Esophagus (tissue), 2 donors: Measurements from ENCODE around the gene SLC22A15. TPM values are rescaled to one million over a fixed set of nuclear protein-coding genes. Genes with fewer than 3 reads are reported as not detected.
"Not testable (repeated sequence)": the region's sequence is repeated elsewhere in the genome, so short reads cannot be mapped to it uniquely, and the experiment has no call there.

Experiments
- H3K27ac ChIP-seq, 2 donors: one replicate each; pipeline ENCODE4 v1.5.1; 2013; ENCODE audit warnings: low read depth in 2 of 2, mild to moderate bottlenecking in 2 of 2, inconsistent platforms in 1 of 2, low read length in 1 of 2, moderate library complexity in 1 of 2
- H3K27me3 ChIP-seq, 2 donors: one replicate each; pipeline ENCODE4 v1.6.1; 2013; ENCODE audit warnings: low read length in 2 of 2, control low read depth in 1 of 2, mild to moderate bottlenecking in 1 of 2; ENCODE audit not compliant: insufficient read depth in 2 of 2, control insufficient read depth in 1 of 2
- H3K36me3 ChIP-seq, 2 donors: one replicate each; pipeline ENCODE4 v1.6.1; 2013; ENCODE audit warnings: low read length in 1 of 2; ENCODE audit not compliant: control insufficient read depth in 2 of 2, insufficient read depth in 2 of 2
- H3K4me1 ChIP-seq, 2 donors: one replicate each; pipeline ENCODE4 v1.6.1; 2013; ENCODE audit warnings: low read length in 1 of 2; ENCODE audit not compliant: control insufficient read depth in 2 of 2, insufficient read depth in 2 of 2
- H3K4me3 ChIP-seq, 2 donors: one replicate each; pipeline ENCODE4 v1.5.1; 2013; ENCODE audit warnings: low read length in 2 of 2, mild to moderate bottlenecking in 2 of 2, low read depth in 1 of 2, moderate library complexity in 1 of 2
- H3K9me3 ChIP-seq, 2 donors: one replicate each; pipeline ENCODE4 v1.6.1; 2013; ENCODE audit warnings: mild to moderate bottlenecking in 2 of 2, low read depth in 1 of 2, low read length in 1 of 2, moderate library complexity in 1 of 2; ENCODE audit not compliant: control insufficient read depth in 2 of 2, insufficient read depth in 1 of 2
- WGBS, 2 donors: extraction: QIAGEN DNeasy Blood & Tissue Kit; methylation state at CpG; one replicate each; pipeline ENCODE4 v1.1.7; 2013; 5-methylcytosine and 5-hydroxymethylcytosine counted together
- polyA plus RNA-seq, 2 donors: library from polyadenylated mRNA; stranded (reverse); fragments of 200-250 nt; gene quantifications; one replicate each; pipeline ENCODE4 v1.2.3, GENCODE V29; 2013
- donor health status: healthy with polysubstance abuse.
- donor health status: Bipolar disorder and iron deficiency.

Gene SLC22A15
- polyA plus RNA-seq, 2 donors: 3.1 to 5.1 TPM

- H3K4me1 ChIP-seq, H3K4me3 ChIP-seq, H3K9me3 ChIP-seq, H3K36me3 ChIP-seq, H3K27me3 ChIP-seq, H3K27ac ChIP-seq: not testable (repeated sequence)
- WGBS, 2 donors: 96 to 97% methylated on average over 16 of the region's 16 CpGs
Measured at GRCh38 chr1:116051896-116052295, 75.6 kb downstream of the SLC22A15 start.

GRCh38 chr1:116062201-116062600 lies 85.9 kb downstream of the SLC22A15 start:
- H3K27ac ChIP-seq: no peak overlapping the region
- H3K9me3 ChIP-seq: no peaks in the 10 kb centered on the region
- H3K4me3 ChIP-seq: no peak overlapping the region
- no peaks in the 10 kb centered on the region for H3K4me1 ChIP-seq
- no peaks in the 10 kb centered on the region for H3K27me3 ChIP-seq
- WGBS, 2 donors: 90 to 92% methylated on average over 1 of the region's 1 CpG
- H3K36me3 ChIP-seq: no peaks in the 10 kb centered on the region

GRCh38 chr1:116064616-116065015 lies 88.3 kb downstream of the SLC22A15 start:
- 82 to 94% methylated on average over 2 of the region's 2 CpGs for WGBS, 2 donors
- Histone ChIP-seq H3K27me3 (no peaks in the 10 kb centered on the region), H3K9me3 (no peaks in the 10 kb centered on the region), H3K4me3 (no peak overlapping the region), H3K4me1 (no peaks in the 10 kb centered on the region), H3K36me3 (peaks cover 0 to 2% of the 10 kb centered on the region in 2 donors), H3K27ac (no peak overlapping the region)

- H3K4me1 ChIP-seq: no peaks in the 10 kb centered on the region
- peak overlapping the region; percentile 18 to 25 for H3K27ac ChIP-seq
- H3K9me3 ChIP-seq: no peaks in the 10 kb centered on the region
- H3K36me3 ChIP-seq: peaks cover 0 to 2% of the 10 kb centered on the region in 2 donors
- 66 to 71% methylated on average over 2 of the region's 2 CpGs for WGBS, 2 donors
- H3K27me3 ChIP-seq: no peaks in the 10 kb centered on the region
- no peak overlapping the region for H3K4me3 ChIP-seq
Measured at GRCh38 chr1:116066868-116067565, 90.7 kb downstream of the SLC22A15 start.

GRCh38 chr1:116067566-116067890 lies 91.2 kb downstream of the SLC22A15 start:
- peak overlapping the region in 1 of 2 donors; percentile 18 for H3K27ac ChIP-seq
- 61 to 66% methylated on average over 2 of the region's 2 CpGs for WGBS, 2 donors

GRCh38 chr1:116075575-116075974 lies 99.3 kb downstream of the SLC22A15 start:
- no peaks in the 10 kb centered on the region for H3K9me3 ChIP-seq
- WGBS, 2 donors: 0% methylated on average over 1 of the region's 1 CpG
- H3K4me1 ChIP-seq: no peaks in the 10 kb centered on the region
- no peaks in the 10 kb centered on the region for H3K27me3 ChIP-seq
- H3K4me3 ChIP-seq: no peak overlapping the region
- no peaks in the 10 kb centered on the region for H3K36me3 ChIP-seq
- no peak overlapping the region for H3K27ac ChIP-seq

More at GRCh38 chr1:116067566-116067890, 91.2 kb downstream of the SLC22A15 start:
- Histone ChIP-seq H3K4me3 (no peak overlapping the region), H3K27me3 (no peaks in the 10 kb centered on the region), H3K36me3 (peaks cover 0 to 2% of the 10 kb centered on the region in 2 donors), H3K4me1 (no peaks in the 10 kb centered on the region), H3K9me3 (no peaks in the 10 kb centered on the region)

- no peaks in the 10 kb centered on the region for H3K36me3 ChIP-seq
- no peak overlapping the region for H3K4me3 ChIP-seq
- WGBS, 2 donors: 67 to 78% methylated on average over 4 of the region's 4 CpGs
- no peaks in the 10 kb centered on the region for H3K9me3 ChIP-seq
- no peaks in the 10 kb centered on the region for H3K27me3 ChIP-seq
- no peak overlapping the region for H3K27ac ChIP-seq
- H3K4me1 ChIP-seq: no peaks in the 10 kb centered on the region
Measured at GRCh38 chr1:116075990-116076389, 99.7 kb downstream of the SLC22A15 start.

- H3K4me3 ChIP-seq: no peak overlapping the region
- no peaks in the 10 kb centered on the region for H3K36me3 ChIP-seq
- 97% methylated on average over 3 of the region's 3 CpGs for WGBS, 2 donors
- no peaks in the 10 kb centered on the region for H3K9me3 ChIP-seq
- H3K4me1 ChIP-seq: no peaks in the 10 kb centered on the region
- H3K27ac ChIP-seq: no peak overlapping the region
- no peaks in the 10 kb centered on the region for H3K27me3 ChIP-seq
Measured at GRCh38 chr1:116076831-116077230, 100.5 kb downstream of the SLC22A15 start.

GRCh38 chr1:116078699-116079223 lies 102.4 kb downstream of the SLC22A15 start:
- Histone ChIP-seq H3K9me3 (no peaks in the 10 kb centered on the region), H3K27ac (no peak overlapping the region), H3K4me1 (no peaks in the 10 kb centered on the region), H3K4me3 (no peak overlapping the region), H3K27me3 (no peaks in the 10 kb centered on the region), H3K36me3 (no peaks in the 10 kb centered on the region)
- 73 to 77% methylated on average over 6 of the region's 6 CpGs for WGBS, 2 donors

GRCh38 chr1:116087628-116088027 lies 111.3 kb downstream of the SLC22A15 start:
- Histone ChIP-seq H3K36me3 (no peaks in the 10 kb centered on the region), H3K4me1 (peaks cover 0 to 2% of the 10 kb centered on the region in 2 donors), H3K27ac (no peak overlapping the region), H3K9me3 (peaks cover 0 to 4% of the 10 kb centered on the region in 2 donors), H3K4me3 (no peak overlapping the region), H3K27me3 (no peaks in the 10 kb centered on the region)
